Thyroid gland (tissue), 4 donors: Measurements from ENCODE around the gene LMBR1. TPM values are rescaled to one million over a fixed set of nuclear protein-coding genes. Genes with fewer than 3 reads are reported as not detected.

ENCODE experiments used
- DNase-seq, 2 donors: peaks; one replicate each; pipeline ENCODE4 v3.0.0-alpha.2; 2019
- H3K27ac ChIP-seq, 3 donors: fragments of 200-600 bp; sonication (generic); 1 replicate in 2 of 3; 2 replicates in 1 of 3; pipeline ENCODE4 v1.5.1; 2016 to 2019; ENCODE audit warnings: mild to moderate bottlenecking in 1 of 3, moderate library complexity in 1 of 3
- H3K27me3 ChIP-seq: fragments of 200-600 bp; sonication (generic); one replicate; pipeline ENCODE4 v1.5.1; 2019
- H3K36me3 ChIP-seq, 2 donors: fragments of 200-600 bp; sonication (generic); one replicate each; pipeline ENCODE4 v1.5.1; 2016 to 2019
- H3K4me1 ChIP-seq, 2 donors: fragments of 200-600 bp; sonication (generic); one replicate each; pipeline ENCODE4 v1.5.1; 2017 to 2019
- H3K4me3 ChIP-seq, 3 donors: fragments of 200-600 bp; sonication (generic); replicated peaks in 1 of 3; 1 replicate in 2 of 3; 2 replicates in 1 of 3; pipeline ENCODE4 v1.5.1; 2016; ENCODE audit warnings: mild to moderate bottlenecking in 1 of 3
- H3K9me3 ChIP-seq: fragments of 200-600 bp; sonication (generic); one replicate; pipeline ENCODE4 v1.5.1; 2017
- CTCF ChIP-seq, 6 experiments: fragments of 200-600 bp in 3 of 6; fragments of 450-650 bp in 3 of 6; sonication (generic) in 3 of 6; IDR thresholded peaks; one replicate each; pipeline ENCODE4 v1.5.1; 2016 to 2019; ENCODE audit warnings: antibody characterized with exemption in 6 of 6, mild to moderate bottlenecking in 2 of 6, inconsistent platforms in 1 of 6, moderate library complexity in 1 of 6
- POLR2A ChIP-seq, 2 donors: fragments of 450-650 bp; IDR thresholded peaks; one replicate each; pipeline ENCODE4 v1.6.1; 2017; ENCODE audit warnings: antibody characterized with exemption in 2 of 2, mild to moderate bottlenecking in 2 of 2, moderate library complexity in 1 of 2
- WGBS, 2 donors: methylation state at CpG; one replicate each; pipeline ENCODE4 v1.1.5; 2017; 5-methylcytosine and 5-hydroxymethylcytosine counted together
- intact Hi-C: fragments of 100-400 bp; cut with DNase I; formaldehyde crosslinking; loops from one replicate; pipeline ENCODE4 v1.15.1; 2023
- total RNA-seq, 4 donors: library from RNA; depleted of rRNA; stranded (reverse); fragments of >200 nt; gene quantifications; one replicate each; pipeline ENCODE4 v1.2.3, GENCODE V29; 2016

LMBR1 gene
- total RNA-seq, 4 donors from 2014 or later: 73.9 to 205 (median 113) TPM

- intact Hi-C loops: no loop called here
- DNase-seq: no peak
- TF ChIP-seq POLR2A (IDR thresholded peaks at IDR 0.05): no peak
- TF ChIP-seq CTCF (IDR thresholded peaks at IDR 0.05): no peak
- Histone ChIP-seq H3K27ac (no peak overlapping the region), H3K4me3 (no peak overlapping the region), H3K9me3 (no peaks in the 10 kb centered on the region), H3K4me1 (no peaks in the 10 kb centered on the region), H3K36me3 (no peaks in the 10 kb centered on the region), H3K27me3 (no peaks in the 10 kb centered on the region)
- 84 to 94% methylated on average over 5 of the region's 5 CpGs for WGBS, 2 donors
Measured at GRCh38 chr7:156739596-156739995, 153.4 kb downstream of the LMBR1 start.

- Histone ChIP-seq H3K4me1 (no peaks in the 10 kb centered on the region), H3K27ac (no peak overlapping the region), H3K9me3 (no peaks in the 10 kb centered on the region), H3K4me3 (no peak overlapping the region), H3K36me3 (no peaks in the 10 kb centered on the region), H3K27me3 (no peaks in the 10 kb centered on the region)
- no peak for DNase-seq
- 90 to 94% methylated on average over 7 of the region's 7 CpGs for WGBS, 2 donors
- TF ChIP-seq POLR2A (IDR thresholded peaks at IDR 0.05) (no peak), CTCF (IDR thresholded peaks at IDR 0.05) (no peak)
- intact Hi-C loops: no loop called here
Measured at GRCh38 chr7:156735851-156736250, 157.1 kb downstream of the LMBR1 start.

- Histone ChIP-seq H3K27ac (no peak overlapping the region), H3K36me3 (no peaks in the 10 kb centered on the region), H3K4me3 (no peak overlapping the region), H3K4me1 (no peaks in the 10 kb centered on the region), H3K9me3 (no peaks in the 10 kb centered on the region), H3K27me3 (no peaks in the 10 kb centered on the region)
- intact Hi-C loops: no loop called here
- WGBS, 2 donors: 98% methylated on average over 1 of the region's 1 CpG
- DNase-seq: no peak
- no peak for TF ChIP-seq CTCF (IDR thresholded peaks at IDR 0.05)
- no peak for TF ChIP-seq POLR2A (IDR thresholded peaks at IDR 0.05)
Measured at GRCh38 chr7:156733638-156734037, 159.3 kb downstream of the LMBR1 start.

GRCh38 chr7:156732091-156732625 is 160.8 kb downstream of the LMBR1 start:
- no peaks in the 10 kb centered on the region for H3K36me3 ChIP-seq

GRCh38 chr7:156731651-156732050 is 161.3 kb downstream of the LMBR1 start:
- DNase-seq: no peak
- no peaks in the 10 kb centered on the region for H3K4me1 ChIP-seq
- no peaks in the 10 kb centered on the region for H3K27me3 ChIP-seq
- H3K4me3 ChIP-seq: no peak overlapping the region
- no peak for TF ChIP-seq CTCF (IDR thresholded peaks at IDR 0.05)
- TF ChIP-seq POLR2A (IDR thresholded peaks at IDR 0.05): no peak
- H3K36me3 ChIP-seq: no peaks in the 10 kb centered on the region
- intact Hi-C loops: no loop called here
- no peaks in the 10 kb centered on the region for H3K9me3 ChIP-seq
- H3K27ac ChIP-seq: no peak overlapping the region

More at GRCh38 chr7:156732091-156732625, 160.8 kb downstream of the LMBR1 start:
- intact Hi-C loops: no loop called here
- TF ChIP-seq POLR2A (IDR thresholded peaks at IDR 0.05): no peak
- no peak for TF ChIP-seq CTCF (IDR thresholded peaks at IDR 0.05)
- Histone ChIP-seq H3K27ac (no peak overlapping the region), H3K4me3 (no peak overlapping the region), H3K4me1 (no peaks in the 10 kb centered on the region), H3K27me3 (no peaks in the 10 kb centered on the region), H3K9me3 (no peaks in the 10 kb centered on the region)
- no peak for DNase-seq
- WGBS, 2 donors: 80 to 81% methylated on average over 4 of the region's 4 CpGs
